GM23338 (cell line): ENCODE measurements around the gene RASGRF2. TPM values are rescaled to one million over a fixed set of nuclear protein-coding genes. Genes with fewer than 3 reads are reported as not detected.

Experiments used
- ATAC-seq: fragments of 200-7000 bp; cut with Tn5 transposase; 3 replicates; pipeline ENCODE4 v1.9.1; 2020
- DNase-seq: peaks from one replicate; pipeline ENCODE4 v3.0.0-alpha.2; 2015; ENCODE audit warnings: low spot score
- H2AFZ ChIP-seq: fragments of 200-600 bp; sonication (generic); 2 replicates; pipeline ENCODE4 v1.8.0; 2016; ENCODE audit warnings: antibody characterized with exemption, mild to moderate bottlenecking, moderate library complexity
- H3F3A ChIP-seq: fragments of 200-600 bp; sonication (generic); replicated peaks from 2 replicates; pipeline ENCODE4 v1.8.0; 2017; ENCODE audit warnings: antibody characterized with exemption, mixed run types, low read depth
- H3K27ac ChIP-seq: fragments of 200-600 bp; sonication (generic); 2 replicates; pipeline ENCODE4 v1.6.1; 2016; ENCODE audit warnings: low read depth
- H3K27me3 ChIP-seq: fragments of 200-600 bp; sonication (generic); 2 replicates; pipeline ENCODE4 v1.8.0; 2016; ENCODE audit warnings: mild to moderate bottlenecking, mixed run types, moderate library complexity; ENCODE audit not compliant: insufficient read depth
- H3K36me3 ChIP-seq: fragments of 200-600 bp; sonication (generic); 2 replicates; pipeline ENCODE4 v1.8.0; 2016; ENCODE audit warnings: mild to moderate bottlenecking; ENCODE audit not compliant: insufficient read depth
- H3K4me1 ChIP-seq: fragments of 200-600 bp; sonication (generic); 2 replicates; pipeline ENCODE4 v1.8.0; 2016; ENCODE audit warnings: mild to moderate bottlenecking, moderate library complexity; ENCODE audit not compliant: insufficient read depth
- H3K4me2 ChIP-seq: fragments of 200-600 bp; sonication (generic); 2 replicates; pipeline ENCODE4 v1.7.1; 2017; ENCODE audit warnings: mixed run types
- H3K4me3 ChIP-seq: fragments of 200-600 bp; sonication (generic); 2 replicates; pipeline ENCODE4 v1.6.1; 2016; ENCODE audit warnings: mixed run types
- H3K79me2 ChIP-seq: fragments of 200-600 bp; sonication (generic); replicated peaks from 2 replicates; pipeline ENCODE4 v1.8.0; 2017; ENCODE audit warnings: mild to moderate bottlenecking; ENCODE audit not compliant: insufficient read depth
- H3K9me2 ChIP-seq: fragments of 200-600 bp; sonication (generic); 2 replicates; pipeline ENCODE4 v1.8.0; 2017; ENCODE audit not compliant: insufficient read depth
- H4K20me1 ChIP-seq: fragments of 200-600 bp; sonication (generic); replicated peaks from 2 replicates; pipeline ENCODE4 v1.8.0; 2017; ENCODE audit warnings: mild to moderate bottlenecking; ENCODE audit not compliant: insufficient read depth
- H3K27ac Mint-ChIP-seq: 2 replicates; pipeline ENCODE4 v1.8.0; 2020; ENCODE audit warnings: inconsistent platforms, mild to moderate bottlenecking, moderate library complexity, mixed read lengths
- H3K27me3 Mint-ChIP-seq: 3 replicates; pipeline ENCODE4 v1.8.0; 2022; ENCODE audit warnings: low read depth, mild to moderate bottlenecking, moderate library complexity, mixed read lengths, inconsistent platforms; ENCODE audit not compliant: insufficient read depth, poor library complexity
- H3K36me3 Mint-ChIP-seq: 3 replicates; pipeline ENCODE4 v1.8.0; 2021; ENCODE audit warnings: low read depth, mild to moderate bottlenecking, inconsistent platforms, moderate library complexity, mixed read lengths
- H3K4me1 Mint-ChIP-seq: 3 replicates; pipeline ENCODE4 v1.8.0; 2020; ENCODE audit warnings: mild to moderate bottlenecking, inconsistent platforms, mixed read lengths
- H3K4me3 Mint-ChIP-seq: 3 replicates; pipeline ENCODE4 v1.8.0; 2021; ENCODE audit warnings: moderate library complexity, mild to moderate bottlenecking, inconsistent platforms, mixed read lengths
- H3K9me3 Mint-ChIP-seq: 3 replicates; pipeline ENCODE4 v1.8.0; 2020; ENCODE audit warnings: moderate library complexity, mild to moderate bottlenecking, inconsistent platforms, mixed read lengths
- CREB1 ChIP-seq: fragments of 250-450 bp; sonication (Bioruptor Pico); IDR thresholded peaks from 2 replicates; pipeline ENCODE4 v1.5.0; 2020; ENCODE audit warnings: low read depth, mild to moderate bottlenecking, moderate library complexity
- CTCF ChIP-seq, 2 experiments: fragments of 200-600 bp in 1 of 2; sonication (generic) in 1 of 2; conservative IDR thresholded peaks; 2 replicates each; pipeline versions ENCODE4 v1.5.1 to v1.6.1; 2016 to 2017; ENCODE audit warnings: antibody characterized with exemption in 2 of 2, low read depth in 2 of 2, mild to moderate bottlenecking in 2 of 2, moderate library complexity in 1 of 2
- EZH2 ChIP-seq: fragments of 200-600 bp; sonication (generic); IDR thresholded peaks from one replicate; pipeline ENCODE4 v1.8.0; 2017; ENCODE audit warnings: antibody characterized with exemption, mild to moderate bottlenecking, low read depth; ENCODE audit not compliant: unreplicated experiment
- EZH2phosphoT487 ChIP-seq: fragments of 200-600 bp; sonication (generic); IDR thresholded peaks from one replicate; pipeline ENCODE4 v1.8.1; 2018; ENCODE audit warnings: antibody characterized with exemption; ENCODE audit not compliant: unreplicated experiment
- JUNB ChIP-seq: IDR thresholded peaks from one replicate; pipeline ENCODE4 v1.6.1; 2016; ENCODE audit warnings: antibody characterized with exemption; ENCODE audit not compliant: unreplicated experiment
- NANOG ChIP-seq: IDR thresholded peaks from 2 replicates; pipeline ENCODE4 v1.6.1; 2016; ENCODE audit warnings: antibody characterized with exemption, borderline replicate concordance
- POLR2AphosphoS5 ChIP-seq: IDR thresholded peaks from 2 replicates; pipeline ENCODE4 v1.6.1; 2016; ENCODE audit warnings: antibody characterized with exemption, low read depth
- REST ChIP-seq: IDR thresholded peaks from one replicate; pipeline ENCODE4 v1.6.1; 2018; ENCODE audit warnings: antibody characterized with exemption; ENCODE audit not compliant: unreplicated experiment
- STAT1 ChIP-seq: IDR thresholded peaks from one replicate; pipeline ENCODE4 v1.6.1; 2016; ENCODE audit warnings: antibody characterized with exemption; ENCODE audit not compliant: unreplicated experiment
- ZNF114 ChIP-seq: fragments of 250-450 bp; sonication (Bioruptor Pico); IDR thresholded peaks from 2 replicates; pipeline ENCODE4 v1.5.0; 2020; ENCODE audit warnings: mild to moderate bottlenecking, moderate library complexity
- ZNF331 ChIP-seq: fragments of 250-450 bp; sonication (Bioruptor Pico); IDR thresholded peaks from 2 replicates; pipeline ENCODE4 v1.5.0; 2020; ENCODE audit warnings: low read depth, mild to moderate bottlenecking, moderate library complexity
- ZNF462 ChIP-seq: fragments of 250-450 bp; sonication (Bioruptor Pico); IDR thresholded peaks from 2 replicates; pipeline ENCODE4 v1.5.0; 2020; ENCODE audit warnings: mild to moderate bottlenecking, moderate library complexity
- polyA plus RNA-seq: library from polyadenylated mRNA; unstranded; fragments of >200 nt; fragmentation: Nextera tagmentation; extraction: Ambion mirVana; gene quantifications from 2 replicates; pipeline ENCODE4 v1.2.1, GENCODE V29; 2016
- total RNA-seq: library from RNA; depleted of rRNA; stranded (reverse); fragments of >200 nt; shearing (Covaris generic); gene quantifications from 2 replicates; pipeline ENCODE4 v1.2.3, GENCODE V29; 2014
- TF ChIP-seq, protein P1 (sequence below): IDR thresholded peaks from 2 replicates; pipeline ENCODE4 v1.6.1; 2016; ENCODE audit warnings: antibody characterized with exemption

The RASGRF2 gene
- total and polyA plus RNA-seq, 2 experiments from 2014 or later: 5.0 to 19.2 TPM

GRCh38 chr5:80936881-80937280 is 23.3 kb upstream of the RASGRF2 start:
- no peak for ATAC-seq
- Histone ChIP-seq H4K20me1 (no peaks in the 10 kb centered on the region), H3K27me3 (no peaks in the 10 kb centered on the region), H3K4me1 (no peaks in the 10 kb centered on the region), H3K4me3 (no peak overlapping the region), H3K36me3 (no peaks in the 10 kb centered on the region), H3F3A (no peaks in the 10 kb centered on the region), H3K27ac (no peak overlapping the region), H3K9me2 (peaks cover 7% of the 10 kb centered on the region; the same call in 1 of the 2 replicates), H2AFZ (no peak overlapping the region; the same call in 1 of the 2 replicates), H3K79me2 (no peaks in the 10 kb centered on the region), H3K4me2 (no peak overlapping the region)
- no peak for DNase-seq
- Mint-ChIP-seq H3K36me3 (0 out of 3 replicates have a peak, but pooled peaks cover 2% of the 10 kb centered on the region), H3K27me3 (peaks cover 2% of the 10 kb centered on the region), H3K9me3 (peaks cover 3% of the 10 kb centered on the region; the same call in 2 of the 3 replicates), H3K4me1 (peaks cover 7% of the 10 kb centered on the region), H3K4me3 (no peak overlapping the region), H3K27ac (no peak overlapping the region)
- no peak for TF ChIP-seq CTCF (conservative IDR thresholded peaks at IDR 0.05; ENCODE audit: low read depth in 2 of 2)
- no peak for TF ChIP-seq REST
- no peak for TF ChIP-seq ZNF331 (CRISPR knock-in tag)
- no peak for TF ChIP-seq STAT1
- TF ChIP-seq POLR2AphosphoS5: no peak
- no peak for TF ChIP-seq ZNF462 (CRISPR knock-in tag)
- TF ChIP-seq NANOG: no peak
- no peak for TF ChIP-seq EZH2phosphoT487
- TF ChIP-seq JUNB: no peak
- no peak for TF ChIP-seq ZNF114 (CRISPR knock-in tag)
- TF ChIP-seq EZH2: no peak
- TF ChIP-seq, protein P1, sequence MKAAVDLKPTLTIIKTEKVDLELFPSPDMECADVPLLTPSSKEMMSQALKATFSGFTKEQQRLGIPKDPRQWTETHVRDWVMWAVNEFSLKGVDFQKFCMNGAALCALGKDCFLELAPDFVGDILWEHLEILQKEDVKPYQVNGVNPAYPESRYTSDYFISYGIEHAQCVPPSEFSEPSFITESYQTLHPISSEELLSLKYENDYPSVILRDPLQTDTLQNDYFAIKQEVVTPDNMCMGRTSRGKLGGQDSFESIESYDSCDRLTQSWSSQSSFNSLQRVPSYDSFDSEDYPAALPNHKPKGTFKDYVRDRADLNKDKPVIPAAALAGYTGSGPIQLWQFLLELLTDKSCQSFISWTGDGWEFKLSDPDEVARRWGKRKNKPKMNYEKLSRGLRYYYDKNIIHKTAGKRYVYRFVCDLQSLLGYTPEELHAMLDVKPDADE: no peak
- TF ChIP-seq CREB1 (CRISPR knock-in tag): no peak
